Measurements from ENCODE around the gene IGF2BP3. TPM values are rescaled to one million over a fixed set of nuclear protein-coding genes. Genes with fewer than 3 reads are reported as not detected.

The IGF2BP3 gene
- total and polyA plus RNA-seq, 8 donors, result 0.09 to 1.3 (median 0.55) TPM

DNA sequence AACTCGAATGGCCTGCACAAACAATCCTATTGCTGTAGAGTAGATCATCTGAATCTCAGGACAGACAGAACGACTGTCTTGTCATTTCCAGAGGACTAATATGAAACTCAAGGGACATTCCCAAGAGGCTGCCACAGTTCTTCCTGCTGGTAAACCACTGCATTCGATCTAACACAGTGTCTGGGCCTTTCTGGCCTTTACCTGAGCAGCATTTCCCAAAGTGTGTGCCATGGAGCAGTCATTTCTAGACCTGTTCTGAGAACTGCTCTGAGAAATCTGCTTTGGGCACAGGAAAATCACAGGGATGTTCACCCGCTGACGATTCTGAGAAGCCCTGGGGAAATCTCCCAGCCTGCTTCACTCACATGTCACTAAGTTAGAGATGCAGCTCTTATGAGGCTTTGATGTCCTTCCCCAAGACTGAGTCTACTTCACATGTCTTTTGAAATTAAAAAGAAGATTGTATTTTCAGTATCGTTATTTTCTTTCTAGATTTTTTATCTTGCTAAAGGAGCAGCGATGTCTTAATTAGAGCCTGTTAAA lies 205.3 kb downstream of the IGF2BP3 start:
- intact Hi-C loops (cut with DNase I), result no loop called here
- no peak for FAIRE-seq
- no peak for ATAC-seq
- Histone ChIP-seq H3K36me3 (no peaks in the 10 kb centered on the region), H3K4me1 (no peaks in the 10 kb centered on the region), H3K4me3 (no peak overlapping the region), H3K27ac (no peak overlapping the region), H3K9me3 (no peaks in the 10 kb centered on the region), H3K27me3 (no peaks in the 10 kb centered on the region)
- no peak for DNase-seq
- 65 to 72% methylated on average over 7 of the region's 7 CpGs for WGBS, 2 donors
- TF ChIP-seq, protein P1, sequence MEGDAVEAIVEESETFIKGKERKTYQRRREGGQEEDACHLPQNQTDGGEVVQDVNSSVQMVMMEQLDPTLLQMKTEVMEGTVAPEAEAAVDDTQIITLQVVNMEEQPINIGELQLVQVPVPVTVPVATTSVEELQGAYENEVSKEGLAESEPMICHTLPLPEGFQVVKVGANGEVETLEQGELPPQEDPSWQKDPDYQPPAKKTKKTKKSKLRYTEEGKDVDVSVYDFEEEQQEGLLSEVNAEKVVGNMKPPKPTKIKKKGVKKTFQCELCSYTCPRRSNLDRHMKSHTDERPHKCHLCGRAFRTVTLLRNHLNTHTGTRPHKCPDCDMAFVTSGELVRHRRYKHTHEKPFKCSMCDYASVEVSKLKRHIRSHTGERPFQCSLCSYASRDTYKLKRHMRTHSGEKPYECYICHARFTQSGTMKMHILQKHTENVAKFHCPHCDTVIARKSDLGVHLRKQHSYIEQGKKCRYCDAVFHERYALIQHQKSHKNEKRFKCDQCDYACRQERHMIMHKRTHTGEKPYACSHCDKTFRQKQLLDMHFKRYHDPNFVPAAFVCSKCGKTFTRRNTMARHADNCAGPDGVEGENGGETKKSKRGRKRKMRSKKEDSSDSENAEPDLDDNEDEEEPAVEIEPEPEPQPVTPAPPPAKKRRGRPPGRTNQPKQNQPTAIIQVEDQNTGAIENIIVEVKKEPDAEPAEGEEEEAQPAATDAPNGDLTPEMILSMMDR (IDR thresholded peaks at IDR 0.05), result no peak

DNA sequence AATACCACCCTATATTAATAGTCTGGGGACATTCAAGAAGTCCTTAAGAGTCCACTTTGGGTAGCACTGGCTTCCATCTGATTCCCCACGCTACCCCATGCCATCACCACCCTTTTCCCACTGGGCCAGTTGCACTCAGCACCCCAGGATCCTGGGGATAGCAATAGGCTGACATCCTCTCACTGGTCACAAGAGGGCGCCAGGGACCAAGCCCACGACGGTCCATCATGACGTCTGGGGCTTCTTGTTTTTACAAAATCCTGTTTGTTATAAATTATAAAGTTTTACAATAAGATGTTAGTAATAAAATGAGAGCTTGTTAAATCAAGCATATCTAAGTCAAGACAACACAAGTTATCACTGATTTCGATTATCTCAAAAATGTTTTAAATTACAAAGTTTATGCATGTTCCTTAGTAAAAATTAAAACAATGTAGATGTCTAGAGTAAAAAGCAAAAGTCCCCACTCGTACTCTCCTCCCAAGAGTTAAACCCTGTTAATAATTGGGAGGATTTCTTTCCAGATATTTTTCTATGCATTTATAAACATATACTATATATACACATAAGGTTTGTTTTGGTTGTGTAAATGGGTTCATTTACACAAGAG lies 208.3 kb downstream of the IGF2BP3 start:
- Histone ChIP-seq H3K27me3 (no peaks in the 10 kb centered on the region), H3K9me3 (no peaks in the 10 kb centered on the region), H3K4me3 (no peak overlapping the region), H3K36me3 (no peaks in the 10 kb centered on the region), H3K27ac (no peak overlapping the region), H3K4me1 (no peaks in the 10 kb centered on the region)
- no peak for FAIRE-seq
- 3% methylated on average over 7 of the region's 7 CpGs for WGBS, 2 donors
- DNase-seq, result peak; percentile 15 to 68 (median 44)
- ATAC-seq, result peak; percentile 78 to 94 (median 89)
- intact Hi-C loops (cut with DNase I), result no loop called here
- TF ChIP-seq, protein P1 (IDR thresholded peaks at IDR 0.05), result peak; percentile 43 to 80 (median 64)

DNA sequence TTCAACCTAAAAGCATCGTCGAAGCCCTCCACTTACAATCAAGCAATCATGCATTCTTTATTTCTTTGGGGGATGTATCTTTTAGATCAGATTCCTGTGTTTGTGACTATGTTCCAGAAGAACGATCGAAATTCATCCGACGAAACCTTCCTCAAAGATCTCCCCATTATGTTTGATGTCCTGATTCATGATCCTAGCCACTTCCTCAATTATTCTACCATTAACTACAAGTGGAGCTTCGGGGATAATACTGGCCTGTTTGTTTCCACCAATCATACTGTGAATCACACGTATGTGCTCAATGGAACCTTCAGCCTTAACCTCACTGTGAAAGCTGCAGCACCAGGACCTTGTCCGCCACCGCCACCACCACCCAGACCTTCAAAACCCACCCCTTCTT lies 209.9 kb downstream of the IGF2BP3 start:
- ATAC-seq (no peak), DNase-seq (no peak), FAIRE-seq (no peak)
- Histone ChIP-seq H3K27ac (no peak overlapping the region), H3K9me3 (no peaks in the 10 kb centered on the region), H3K36me3 (no peaks in the 10 kb centered on the region), H3K27me3 (peaks cover 0 to 5% (median 0%) of the 10 kb centered on the region in 4 donors), H3K4me3 (no peak overlapping the region), H3K4me1 (no peaks in the 10 kb centered on the region)
- 66 to 68% methylated on average over 10 of the region's 10 CpGs for WGBS, 2 donors
- intact Hi-C loops (cut with DNase I), result no loop called here
- TF ChIP-seq, protein P1 (IDR thresholded peaks at IDR 0.05), result no peak

Other genes with a start within 250 kb of the IGF2BP3 start
- 100 to 1,000 TPM in 1 of 6 donors, 10 to 100 TPM in 2, 1 to 10 TPM in 3; 1.9 to 104 (median 8.9) TPM for gene GPNMB, start 223.7 kb downstream of the IGF2BP3 start, total RNA-seq
- 1 to 10 TPM; 3.7 to 6.3 TPM for gene GPNMB, start 223.7 kb downstream of the IGF2BP3 start, polyA plus RNA-seq
- gene MALSU1, start 171.2 kb downstream of the IGF2BP3 start, total RNA-seq, result 10 to 100 TPM; 15.3 to 22.1 (median 21.2) TPM
- gene MALSU1, start 171.2 kb downstream of the IGF2BP3 start, polyA plus RNA-seq, result 10 to 100 TPM; 10.7 to 29.4 TPM
- gene TRA2A, start 61.5 kb upstream of the IGF2BP3 start, total RNA-seq, result 10 to 100 TPM; 19.1 to 47.6 (median 25.2) TPM
- 10 to 100 TPM; 55.6 to 63.6 TPM for gene TRA2A, start 61.5 kb upstream of the IGF2BP3 start, polyA plus RNA-seq
- 1 to 10 TPM; 3.9 to 8.5 (median 4.9) TPM for gene CCDC126, start 126.9 kb upstream of the IGF2BP3 start, total RNA-seq
- gene CCDC126, start 126.9 kb upstream of the IGF2BP3 start, polyA plus RNA-seq, result 1 to 10 TPM; 2.4 to 6.0 TPM
- 10 to 100 TPM in 5 of 6 donors, 1 to 10 TPM in 1; 9.7 to 14.8 (median 12.2) TPM for gene FAM221A, start 209.7 kb upstream of the IGF2BP3 start, total RNA-seq
- 10 to 100 TPM; 13.0 to 14.5 TPM for gene FAM221A, start 209.7 kb upstream of the IGF2BP3 start, polyA plus RNA-seq
- under 1 TPM; 0.28 to 0.81 (median 0.68) TPM for gene STK31, start 239.7 kb upstream of the IGF2BP3 start, total RNA-seq
- 1 to 10 TPM in 1 of 2 donors, under 1 TPM in 1; 0.95 to 1.2 TPM for gene STK31, start 239.7 kb upstream of the IGF2BP3 start, polyA plus RNA-seq

Data from pancreas (tissue), 10 donors.